NCI-H1436 treated with DMSO at 0.1 percent for 48 hours (cell line): Measurements from ENCODE around the gene PFKP.
"Not testable (repeated sequence)": the region's sequence is repeated elsewhere in the genome, so short reads cannot be mapped to it uniquely, and the experiment has no call there.

Source experiments
- DNase-seq: peaks from one replicate; lab custom pipeline; 2025; lab: John Stamatoyannopoulos, UW

The PFKP gene

DNA sequence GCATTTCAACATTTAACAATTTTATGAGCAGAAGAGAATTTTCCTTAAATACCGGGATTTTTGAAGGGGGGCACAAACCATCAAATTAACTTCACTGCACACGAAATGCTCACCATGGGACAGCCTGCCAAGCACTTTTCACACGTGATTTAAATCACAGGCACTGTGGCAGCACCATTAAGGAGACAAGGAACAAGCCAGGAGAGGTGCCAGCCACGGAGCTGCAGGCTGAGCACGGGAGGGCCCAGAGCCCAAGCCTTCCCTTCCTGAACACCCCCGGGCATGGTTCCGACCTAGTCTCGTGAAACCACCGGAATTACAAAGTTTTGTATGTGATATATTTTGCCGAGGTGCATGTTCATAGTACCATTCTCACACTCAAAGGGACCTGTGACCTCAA lies 91.8 kb downstream of the PFKP start:
- DNase-seq = no peak

DNA sequence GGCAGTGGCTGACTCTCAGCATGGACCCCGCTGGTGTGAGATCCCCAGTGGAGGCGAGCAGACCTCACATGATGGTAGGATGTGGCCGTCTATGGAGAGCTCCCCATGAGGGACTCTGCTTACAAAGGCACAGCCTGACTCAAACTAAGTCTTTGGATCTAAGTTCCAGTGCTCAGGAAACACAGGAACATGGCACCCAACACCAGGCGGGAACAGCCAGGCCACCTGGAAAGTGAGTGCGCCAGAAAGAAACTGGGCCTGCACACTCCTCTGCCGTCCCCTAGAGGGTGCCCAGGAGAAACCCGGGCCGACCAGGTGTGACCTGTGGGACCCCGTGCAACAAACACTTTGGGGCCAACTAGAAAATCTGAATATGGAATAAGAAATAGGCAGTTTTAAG lies 95.2 kb downstream of the PFKP start:
- DNase-seq = no peak

DNA sequence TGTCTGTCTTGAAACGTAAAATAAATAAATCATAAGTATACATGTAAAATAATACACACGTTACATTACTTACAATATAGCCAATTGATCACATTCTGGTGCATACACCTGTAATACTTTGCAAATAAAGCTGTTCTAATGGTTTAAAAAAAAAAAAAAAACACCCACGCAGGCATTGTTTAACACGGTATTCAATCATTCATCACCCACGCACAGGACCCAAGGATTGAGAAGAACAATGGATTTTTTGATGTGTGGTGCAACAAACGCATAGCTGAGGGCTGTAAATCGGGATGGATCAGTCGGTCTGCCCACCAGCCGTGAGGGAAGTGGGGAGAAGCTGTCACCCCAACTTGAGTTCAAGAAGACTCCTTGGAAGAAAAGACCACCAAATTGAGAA lies 96.5 kb downstream of the PFKP start:
- DNase-seq = no peak

DNA sequence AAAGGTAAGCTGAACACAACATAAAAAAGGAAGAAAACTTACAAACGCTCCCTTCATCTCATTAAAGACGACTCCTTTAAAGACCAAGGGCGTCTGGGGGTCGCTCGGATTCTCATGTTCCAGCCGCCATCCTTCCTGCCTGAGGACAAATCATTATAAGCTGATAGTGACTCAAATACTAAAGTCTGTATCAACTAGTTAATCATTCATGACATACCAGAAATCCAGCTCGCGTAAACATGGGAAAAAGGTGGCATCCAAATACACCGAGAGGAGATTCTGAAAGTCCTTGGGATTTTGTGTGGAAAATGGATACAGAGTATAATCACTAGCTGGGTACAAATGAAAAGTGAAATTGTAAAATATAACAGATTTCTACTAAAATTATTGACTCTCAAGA lies 97.8 kb downstream of the PFKP start:
- DNase-seq = no peak

DNA sequence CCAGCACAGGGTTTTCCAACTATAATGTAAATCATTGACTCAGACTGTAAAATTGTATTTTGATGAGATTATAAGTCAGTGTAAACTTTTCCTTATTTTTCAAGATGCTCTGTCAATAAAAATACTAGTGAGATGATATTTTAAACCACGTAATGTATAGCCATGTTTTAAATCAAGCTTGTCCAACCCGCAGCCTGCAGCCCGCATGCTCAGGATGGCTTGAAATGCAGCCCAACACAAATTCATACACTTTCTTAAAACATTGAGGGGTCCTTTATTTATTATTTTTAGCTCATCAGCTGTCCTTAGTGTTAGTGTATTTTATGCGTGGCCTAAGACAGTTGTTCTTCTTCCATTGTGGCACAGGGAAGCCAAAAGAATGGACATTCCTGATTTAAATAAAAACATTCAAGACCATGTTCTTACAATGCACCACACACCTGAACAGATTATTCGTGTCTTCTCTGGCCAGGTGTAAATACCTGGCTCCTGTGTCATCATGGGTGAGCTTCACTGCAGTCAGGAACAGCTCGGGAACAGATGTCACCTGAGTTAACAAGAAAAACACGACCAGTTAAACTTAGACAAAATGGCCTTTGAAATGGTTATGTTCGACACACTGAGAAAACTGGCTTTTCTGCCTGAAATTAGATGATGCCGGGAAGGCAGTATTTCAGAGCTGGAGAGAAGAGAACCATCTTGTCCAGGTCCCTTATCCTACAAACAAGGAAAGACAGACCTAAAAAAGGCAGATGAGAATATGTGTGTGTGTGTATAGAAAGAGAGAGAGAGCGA lies 99.3 kb downstream of the PFKP start:
- DNase-seq = no peak

DNA sequence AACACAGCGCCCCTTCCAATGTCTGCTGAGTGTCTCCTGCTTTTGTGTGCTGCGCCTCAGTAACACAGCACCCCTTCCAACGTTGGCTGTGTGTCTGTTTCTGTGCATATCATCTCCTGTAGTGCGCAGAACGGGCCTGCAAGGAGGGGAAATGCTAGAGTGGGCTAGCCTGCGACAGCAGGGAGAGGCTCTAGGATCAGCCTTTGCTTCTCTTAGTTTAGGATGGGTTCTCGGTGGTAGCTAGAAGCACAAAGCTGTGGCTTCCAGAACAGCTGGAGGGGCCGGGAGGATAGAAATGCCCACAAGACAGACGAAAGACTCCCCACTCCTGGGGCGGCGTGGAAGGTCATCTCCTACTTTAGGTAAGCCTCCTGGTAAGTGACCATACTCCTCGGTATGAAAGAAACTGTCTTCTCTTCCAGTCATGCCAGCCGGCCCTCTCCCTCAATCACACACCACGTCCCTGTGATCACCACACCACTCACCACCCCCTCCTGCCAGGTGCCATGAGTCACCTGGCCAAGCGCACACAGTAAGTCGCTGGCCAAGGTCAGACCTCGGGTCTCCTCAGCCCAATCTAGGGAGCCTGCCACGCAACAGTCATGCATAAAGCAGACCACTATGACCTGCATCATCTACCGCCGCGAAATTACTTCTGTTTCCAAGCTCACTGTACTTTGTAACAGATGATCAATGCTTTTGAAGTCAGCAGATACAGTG lies 100.4 kb downstream of the PFKP start:
- DNase-seq = no peak

DNA sequence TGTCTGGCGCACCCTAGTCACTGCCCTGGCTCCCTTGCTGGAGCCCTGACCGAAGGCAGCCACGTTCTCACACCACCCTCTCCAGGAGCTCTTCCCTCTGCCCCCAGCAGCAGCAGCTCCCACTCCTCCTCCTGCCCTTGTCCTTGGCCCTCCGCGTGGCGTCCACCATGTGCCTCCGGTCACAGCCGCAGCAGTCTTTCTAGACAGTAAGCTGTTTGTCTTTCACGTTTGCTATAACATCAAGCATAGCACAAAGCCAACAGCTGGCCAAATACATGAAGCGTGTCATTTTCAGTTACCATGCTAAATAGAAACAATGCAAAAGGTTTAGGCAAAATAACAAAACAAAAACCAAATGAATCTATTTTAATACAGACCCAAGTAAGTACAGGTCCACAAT lies 101.9 kb downstream of the PFKP start:
- DNase-seq = no peak

DNA sequence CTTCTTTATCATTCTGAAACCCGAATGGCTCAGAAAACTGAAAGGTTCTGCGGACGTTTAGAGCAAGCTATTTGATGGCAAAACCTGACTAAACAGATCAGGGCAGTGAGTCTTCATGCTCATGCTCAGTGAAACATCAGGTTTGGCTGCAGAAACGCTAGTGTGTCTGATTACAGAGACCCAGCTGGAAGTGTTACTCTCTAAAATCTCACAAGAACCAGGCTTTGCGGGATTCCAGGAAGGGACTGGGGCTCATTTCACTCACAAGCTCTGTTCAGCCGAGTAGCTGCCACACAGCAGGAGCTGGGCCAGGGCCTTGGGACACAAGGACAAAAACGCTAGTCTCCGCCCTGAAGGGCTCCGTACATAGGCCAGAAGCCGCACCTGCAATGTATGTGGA lies 102.3 kb downstream of the PFKP start:
- no peak for DNase-seq

DNA sequence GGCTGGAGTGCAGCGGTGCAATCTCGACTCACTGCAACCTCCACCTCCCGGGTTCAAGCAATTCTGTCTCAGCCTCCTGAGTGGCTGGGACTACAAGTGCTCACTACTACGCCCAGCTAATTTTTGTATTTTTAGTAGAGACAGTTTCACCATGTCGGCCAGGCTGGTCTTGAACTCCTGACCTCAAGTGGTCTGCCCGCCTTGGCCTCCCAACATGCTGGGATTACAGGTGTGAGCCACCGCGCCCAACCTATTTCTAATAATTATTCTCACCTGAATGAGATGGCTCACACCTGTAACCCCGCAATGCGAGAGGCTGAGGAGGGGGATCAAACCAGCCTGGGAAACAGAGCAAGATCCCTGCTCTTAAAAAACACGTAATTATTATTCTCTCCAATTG lies 104.1 kb downstream of the PFKP start:
- DNase-seq = not testable (repeated sequence)

DNA sequence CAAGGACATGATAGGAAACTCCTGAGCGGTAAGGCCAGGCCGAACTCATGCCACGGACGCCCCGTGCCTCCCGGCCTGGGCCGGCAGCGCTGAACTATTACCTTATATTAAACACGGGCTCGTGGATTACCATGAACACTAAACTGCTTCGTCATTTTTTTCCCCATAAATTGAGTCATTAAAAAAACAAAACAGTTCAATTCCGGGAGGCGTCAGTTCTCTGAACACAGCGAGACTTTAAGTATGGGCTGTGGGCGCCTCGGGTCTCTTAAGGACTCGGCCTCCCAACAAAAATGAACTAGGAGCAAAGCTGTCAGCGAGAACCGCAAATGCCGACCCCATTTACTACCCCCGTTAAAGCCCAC lies 104.7 kb downstream of the PFKP start:
- DNase-seq = no peak

DNA sequence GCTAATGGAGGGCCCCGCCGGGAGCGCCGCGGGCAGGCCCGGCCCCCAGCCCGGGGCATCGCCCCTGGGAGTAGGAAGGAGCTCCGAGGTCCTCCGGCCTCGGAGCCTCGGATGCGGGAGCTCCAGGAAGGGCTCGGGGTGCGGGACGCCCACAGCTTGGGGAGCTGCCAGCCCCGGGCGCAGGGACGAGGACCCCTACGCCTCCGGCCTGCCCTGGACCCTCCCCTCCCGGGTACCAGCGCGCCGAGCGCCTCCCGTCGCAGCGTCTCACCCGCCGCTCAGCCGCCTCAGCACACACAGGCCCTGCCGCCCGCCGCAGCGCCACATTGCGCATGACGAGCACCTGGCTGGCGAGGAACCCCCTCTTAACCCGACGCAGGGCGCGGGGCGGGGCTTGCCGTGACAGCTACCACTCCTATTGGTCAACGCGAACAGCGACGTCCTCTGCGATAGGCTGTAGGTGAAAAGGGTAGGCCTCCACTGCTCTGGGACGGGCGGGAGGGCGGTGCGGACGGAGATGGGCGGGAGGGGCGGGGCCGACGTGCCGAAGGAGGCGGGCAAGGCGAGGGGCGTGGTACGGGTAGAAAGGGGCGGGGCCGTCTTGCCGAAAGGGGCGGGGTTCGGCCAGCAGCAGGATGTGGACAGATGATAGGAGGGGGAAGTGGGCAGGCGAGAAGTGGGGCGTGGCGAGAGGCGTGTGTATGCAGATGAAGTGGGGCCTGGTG lies 105.3 kb downstream of the PFKP start, which contains the start of gene PITRM1:
Gene PITRM1 (minus strand): TSS at position 337 of the 725 bp plus-strand sequence. CDS start 10 bp downstream, at position 327.
- peak; percentile 96 for DNase-seq

DNA sequence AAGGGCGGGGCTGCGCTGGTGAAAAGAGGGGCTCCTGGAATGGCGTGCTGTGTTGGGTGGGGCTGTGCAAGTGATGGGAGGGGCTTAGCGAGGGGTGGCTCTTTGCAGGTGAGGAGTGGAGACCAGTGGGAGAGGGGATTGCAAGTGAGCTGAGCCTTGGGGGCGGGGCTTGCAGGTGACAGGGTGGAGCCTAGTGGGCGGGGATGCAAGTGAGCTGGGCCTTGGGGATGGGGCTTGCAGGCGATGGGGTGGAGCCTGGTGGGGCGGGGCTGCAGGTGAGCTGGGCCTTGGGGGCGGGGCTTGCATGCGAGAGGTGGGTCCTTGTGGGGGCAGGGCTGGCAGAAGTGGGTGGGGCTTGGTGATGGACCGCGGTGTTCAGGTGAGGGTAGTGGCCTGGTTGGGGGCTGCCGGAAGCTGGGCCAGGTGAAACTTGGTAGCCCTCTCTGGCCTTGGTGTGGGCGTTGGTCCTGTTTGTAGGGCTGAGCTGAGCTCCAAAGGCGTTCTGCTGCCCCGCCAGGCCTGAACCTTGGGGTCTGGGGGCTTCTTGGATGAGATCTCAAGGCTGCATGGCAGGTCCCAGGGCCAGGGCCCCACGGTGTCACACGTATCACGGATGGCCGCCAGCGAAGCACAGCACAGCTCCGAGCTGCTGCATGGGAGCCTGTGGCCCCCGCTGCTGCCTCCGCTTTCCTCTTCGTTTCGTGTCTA lies 106.0 kb downstream of the PFKP start:
- peak; percentile 96 for DNase-seq

DNA sequence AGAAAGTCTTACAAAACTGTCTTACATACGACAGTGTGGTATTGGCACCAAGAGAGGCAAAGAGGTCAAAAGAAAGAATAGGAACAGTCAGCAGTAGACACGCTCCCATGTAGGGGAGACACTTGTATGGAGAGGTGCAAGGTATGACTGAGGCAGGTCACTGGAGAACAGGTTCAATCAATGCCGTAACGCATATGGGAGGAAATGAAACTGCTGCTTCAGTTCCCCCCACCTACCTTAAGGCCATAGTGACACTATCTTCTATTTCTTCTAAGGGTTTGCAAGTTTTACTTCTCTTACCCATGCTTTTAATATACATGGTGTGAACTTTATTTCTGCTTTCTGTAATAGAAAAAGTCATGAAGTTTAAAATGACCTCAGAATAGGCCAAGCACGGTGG lies 110.7 kb downstream of the PFKP start:
- DNase-seq = no peak

DNA sequence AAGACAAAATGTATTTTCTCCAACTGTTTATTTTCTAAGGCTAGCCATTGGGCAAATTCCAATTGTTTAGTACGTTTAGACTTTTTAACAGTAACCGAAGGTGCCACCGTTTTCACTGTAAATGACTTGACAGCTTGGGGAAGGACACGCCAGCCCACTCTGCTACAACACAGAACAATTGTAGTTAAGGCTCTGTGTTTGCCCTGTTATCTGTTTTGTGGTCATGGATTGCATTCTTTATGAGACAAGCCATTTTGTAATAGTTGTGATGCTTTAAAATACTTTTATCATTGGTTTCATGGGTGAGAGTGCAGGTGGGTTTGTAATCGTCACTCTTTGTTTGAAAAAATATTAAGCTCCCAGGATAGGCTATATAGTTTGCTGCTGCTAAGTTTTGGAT lies 111.8 kb downstream of the PFKP start:
- DNase-seq = no peak

DNA sequence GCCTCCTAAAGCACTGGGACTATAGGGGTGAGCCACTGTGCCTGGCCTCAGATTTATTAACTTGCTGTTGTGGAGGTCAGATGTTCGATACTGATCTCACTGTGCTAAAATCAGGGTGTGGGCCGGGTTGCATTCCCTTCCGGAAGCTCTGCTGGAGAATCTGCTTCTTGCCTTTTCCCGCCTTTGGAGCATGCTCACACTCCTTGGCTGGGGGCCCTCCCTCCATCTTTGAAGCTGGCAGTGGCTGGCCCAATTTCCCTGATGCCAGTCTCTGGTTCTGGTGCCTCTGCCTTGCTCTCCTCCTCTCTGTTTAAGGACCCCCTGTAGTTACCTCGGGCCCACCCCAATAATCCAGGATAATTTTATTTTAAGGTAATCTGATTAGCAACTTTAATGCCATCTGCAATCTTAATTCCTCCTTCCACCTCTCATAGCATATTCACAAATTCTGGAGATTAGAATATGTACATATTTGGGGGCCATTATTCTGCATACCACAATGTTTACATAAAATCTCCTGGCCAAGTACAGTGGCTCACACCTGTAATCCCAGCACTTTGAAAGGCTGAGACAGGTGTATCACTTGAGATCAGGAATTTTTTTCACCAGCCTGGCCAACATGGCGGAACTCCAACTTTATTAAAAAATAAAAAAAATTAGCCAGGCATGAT lies 113.1 kb downstream of the PFKP start:
- no peak for DNase-seq

DNA sequence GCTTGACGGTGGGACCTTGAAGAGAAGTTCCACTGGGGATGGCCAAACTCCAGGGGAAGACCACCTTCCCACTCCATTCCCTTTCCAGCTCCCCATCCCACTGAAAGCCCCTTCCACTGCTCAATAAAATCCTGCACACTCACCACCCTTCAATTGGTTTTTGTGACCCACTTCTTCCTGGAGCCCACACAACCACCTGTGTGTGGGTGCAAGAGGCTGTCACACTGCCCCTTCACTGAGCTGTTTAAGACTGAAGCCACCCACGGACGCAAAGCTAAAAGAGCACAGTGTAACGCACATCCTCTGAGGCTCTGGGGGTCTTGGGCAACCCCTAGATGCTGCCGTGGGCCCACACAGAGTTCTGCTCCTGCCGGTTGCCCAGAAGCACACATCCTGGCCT lies 118.0 kb downstream of the PFKP start:
- no peak for DNase-seq

DNA sequence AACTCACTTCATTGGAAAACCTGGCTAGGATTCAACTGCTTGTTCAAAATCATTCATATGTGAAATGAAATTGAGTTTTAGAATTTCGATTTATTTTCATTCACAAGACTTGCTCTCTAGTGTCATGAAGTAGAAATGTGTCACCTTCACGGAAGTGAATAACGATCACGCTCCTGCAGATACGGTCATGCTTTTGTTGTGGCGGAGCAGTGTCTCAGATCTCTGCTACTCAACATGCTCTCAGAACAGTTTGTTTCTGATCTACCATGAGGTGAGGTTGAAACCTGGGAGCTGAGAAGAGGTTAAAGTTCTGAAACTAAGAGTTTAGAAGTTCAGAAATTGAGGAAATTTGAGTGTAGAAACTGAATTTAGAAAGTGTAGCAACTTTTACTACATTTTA lies 119.0 kb downstream of the PFKP start:
- DNase-seq = no peak
